ENCODE data around the gene C15orf61.

Gene C15orf61

DNA sequence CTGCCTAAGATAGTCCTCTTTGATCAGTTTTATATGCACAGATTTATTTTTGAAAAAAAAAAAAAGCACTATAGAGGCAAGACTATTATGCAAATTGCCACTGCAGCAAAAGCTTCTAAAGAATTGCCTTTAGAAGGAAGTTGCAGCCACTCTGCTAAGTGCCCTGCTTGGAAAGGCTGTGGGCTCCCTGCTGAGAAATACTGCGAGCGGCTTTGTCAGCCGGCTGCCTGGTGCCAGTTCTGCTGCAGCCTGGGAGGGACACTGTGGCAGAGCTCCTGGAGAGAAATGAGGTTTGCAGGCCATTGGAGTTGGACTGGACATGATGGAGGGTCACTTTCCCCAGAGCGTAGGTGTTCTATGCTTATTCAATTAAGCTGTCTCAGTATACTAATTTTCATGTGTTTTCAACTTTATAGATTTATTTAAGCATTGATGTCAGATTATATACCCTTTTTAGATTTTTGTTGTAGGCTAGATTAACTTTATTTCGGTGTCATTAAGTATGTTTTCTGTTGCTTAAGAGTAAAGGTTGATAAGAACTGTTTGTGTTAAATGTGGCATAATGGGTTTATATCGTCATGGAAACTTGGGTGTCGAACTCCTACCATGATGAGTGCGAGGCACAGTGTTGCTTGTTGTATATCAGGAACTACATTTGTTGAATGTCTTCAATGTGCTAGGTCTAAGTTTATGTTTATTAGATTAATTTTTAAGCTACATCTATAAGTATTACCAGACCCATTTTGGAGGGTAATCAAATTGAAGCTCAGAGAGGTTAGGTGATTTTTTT lies 28.1 kb downstream of the C15orf61 start:
- Histone ChIP-seq H3K27me3 (ENCODE audit: control insufficient read depth in 2 of 2, insufficient read depth in 2 of 2, low read length in 2 of 2) (no peaks in the 10 kb centered on the region), H3K36me3 (ENCODE audit: control insufficient read depth in 2 of 2, insufficient read depth in 2 of 2, low read length in 2 of 2) (peaks cover 7 to 11% of the 10 kb centered on the region in 2 donors), H3K9me3 (ENCODE audit: control insufficient read depth in 2 of 2, low read length in 2 of 2) (no peaks in the 10 kb centered on the region), H3K9ac (ENCODE audit: low read depth in 1 of 2, low read length in 2 of 2) (peak overlapping the region; percentile 4 to 18), H3K4me1 (ENCODE audit: control insufficient read depth in 2 of 2, insufficient read depth in 2 of 2, low read length in 2 of 2) (peaks cover 12 to 17% of the 10 kb centered on the region in 2 donors), H3K4me3 (ENCODE audit: low read length in 2 of 2) (peak overlapping the region in 1 of 2 donors; percentile 55), H3K27ac (ENCODE audit: low read depth in 2 of 2, low read length in 2 of 2) (peak overlapping the region in 1 of 2 donors; percentile 24)

DNA sequence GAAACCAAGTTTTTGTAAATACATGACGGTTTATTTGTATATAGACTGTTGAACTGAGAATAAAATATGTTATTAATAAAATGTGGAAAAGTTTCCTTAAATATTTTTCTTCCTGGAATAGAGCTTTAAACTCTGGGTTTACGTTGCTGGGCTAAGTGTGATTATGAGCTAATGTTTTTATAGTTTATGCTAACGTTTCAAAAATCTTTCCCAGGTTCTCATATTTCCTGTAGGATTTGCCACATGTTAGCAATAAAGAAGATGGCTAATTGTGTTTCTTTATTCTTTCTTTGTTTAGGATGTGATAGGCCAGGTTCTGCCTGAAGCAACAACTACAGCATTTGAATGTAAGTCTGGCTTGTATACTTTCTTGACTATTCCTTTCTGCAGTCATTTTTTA lies 28.8 kb downstream of the C15orf61 start:
- Histone ChIP-seq H3K36me3 (ENCODE audit: control insufficient read depth in 2 of 2, insufficient read depth in 2 of 2, low read length in 2 of 2) (peaks cover 7 to 11% of the 10 kb centered on the region in 2 donors), H3K27ac (ENCODE audit: low read depth in 2 of 2, low read length in 2 of 2) (no peak overlapping the region), H3K4me1 (ENCODE audit: control insufficient read depth in 2 of 2, insufficient read depth in 2 of 2, low read length in 2 of 2) (peaks cover 11 to 16% of the 10 kb centered on the region in 2 donors), H3K4me3 (ENCODE audit: low read length in 2 of 2) (no peak overlapping the region), H3K27me3 (ENCODE audit: control insufficient read depth in 2 of 2, insufficient read depth in 2 of 2, low read length in 2 of 2) (no peaks in the 10 kb centered on the region), H3K9ac (ENCODE audit: low read depth in 1 of 2, low read length in 2 of 2) (no peak overlapping the region), H3K9me3 (ENCODE audit: control insufficient read depth in 2 of 2, low read length in 2 of 2) (no peaks in the 10 kb centered on the region)

DNA sequence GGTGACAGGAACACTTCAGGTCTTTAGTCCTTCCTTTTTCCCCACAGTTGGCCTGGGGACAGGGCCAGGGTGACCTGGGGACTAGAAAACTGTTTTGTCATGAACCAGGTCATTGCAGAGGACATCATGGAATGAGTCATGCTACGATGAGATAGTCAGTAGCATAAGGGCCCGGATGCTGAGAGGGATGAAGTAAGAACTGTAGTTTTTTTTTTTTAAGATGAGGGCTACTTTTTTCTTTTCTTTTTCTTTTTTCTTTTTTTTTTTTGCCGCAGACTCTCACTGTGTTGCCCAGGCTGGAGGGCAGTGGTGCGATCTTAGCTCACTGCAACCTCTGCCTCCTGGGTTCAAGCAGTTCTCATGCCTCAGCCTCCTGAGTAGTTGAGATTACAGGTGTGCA lies 29.6 kb downstream of the C15orf61 start:
- H3K4me3 ChIP-seq (ENCODE audit: low read length in 2 of 2): no peak overlapping the region
- no peak overlapping the region for H3K27ac ChIP-seq (ENCODE audit: low read depth in 2 of 2, low read length in 2 of 2)
- H3K4me1 ChIP-seq (ENCODE audit: control insufficient read depth in 2 of 2, insufficient read depth in 2 of 2, low read length in 2 of 2): peaks cover 11 to 16% of the 10 kb centered on the region in 2 donors
- H3K9ac ChIP-seq (ENCODE audit: low read depth in 1 of 2, low read length in 2 of 2): no peak overlapping the region
- H3K36me3 ChIP-seq (ENCODE audit: control insufficient read depth in 2 of 2, insufficient read depth in 2 of 2, low read length in 2 of 2): peaks cover 9 to 11% of the 10 kb centered on the region in 2 donors
- H3K27me3 ChIP-seq (ENCODE audit: control insufficient read depth in 2 of 2, insufficient read depth in 2 of 2, low read length in 2 of 2): no peaks in the 10 kb centered on the region
- no peaks in the 10 kb centered on the region for H3K9me3 ChIP-seq (ENCODE audit: control insufficient read depth in 2 of 2, low read length in 2 of 2)

DNA sequence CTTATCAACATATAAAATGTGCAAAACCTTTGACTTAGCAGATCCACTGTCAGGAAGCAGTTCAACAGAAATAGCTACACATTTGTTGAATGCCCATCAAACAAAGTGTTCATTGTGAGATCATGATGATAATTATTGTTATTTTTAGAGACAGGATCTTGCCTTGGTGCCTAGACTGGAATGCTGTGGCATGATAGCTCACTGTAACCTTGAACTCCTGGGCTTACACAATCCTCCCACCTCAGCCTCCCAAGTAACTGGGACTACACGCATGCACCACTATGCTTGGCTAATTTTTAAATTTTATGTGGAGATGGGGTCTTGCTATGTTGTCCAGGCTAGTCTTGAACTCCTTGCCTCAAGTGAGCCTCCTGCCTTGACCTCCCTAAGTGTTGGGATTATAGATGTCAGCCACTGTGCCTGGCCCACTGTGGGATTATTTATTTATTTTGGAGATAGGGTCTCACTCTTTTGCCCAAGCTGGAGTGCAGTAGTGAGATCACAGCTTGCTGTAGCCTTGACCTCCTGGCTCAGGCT lies 30.3 kb downstream of the C15orf61 start:
- H3K27ac ChIP-seq (ENCODE audit: low read depth in 2 of 2, low read length in 2 of 2): no peak overlapping the region
- H3K4me1 ChIP-seq (ENCODE audit: control insufficient read depth in 2 of 2, insufficient read depth in 2 of 2, low read length in 2 of 2): peaks cover 11 to 16% of the 10 kb centered on the region in 2 donors
- peaks cover 6 to 9% of the 10 kb centered on the region in 2 donors for H3K36me3 ChIP-seq (ENCODE audit: control insufficient read depth in 2 of 2, insufficient read depth in 2 of 2, low read length in 2 of 2)
- H3K27me3 ChIP-seq (ENCODE audit: control insufficient read depth in 2 of 2, insufficient read depth in 2 of 2, low read length in 2 of 2): no peaks in the 10 kb centered on the region
- H3K9me3 ChIP-seq (ENCODE audit: control insufficient read depth in 2 of 2, low read length in 2 of 2): no peaks in the 10 kb centered on the region
- H3K9ac ChIP-seq (ENCODE audit: low read depth in 1 of 2, low read length in 2 of 2): no peak overlapping the region
- H3K4me3 ChIP-seq (ENCODE audit: low read length in 2 of 2): no peak overlapping the region

DNA sequence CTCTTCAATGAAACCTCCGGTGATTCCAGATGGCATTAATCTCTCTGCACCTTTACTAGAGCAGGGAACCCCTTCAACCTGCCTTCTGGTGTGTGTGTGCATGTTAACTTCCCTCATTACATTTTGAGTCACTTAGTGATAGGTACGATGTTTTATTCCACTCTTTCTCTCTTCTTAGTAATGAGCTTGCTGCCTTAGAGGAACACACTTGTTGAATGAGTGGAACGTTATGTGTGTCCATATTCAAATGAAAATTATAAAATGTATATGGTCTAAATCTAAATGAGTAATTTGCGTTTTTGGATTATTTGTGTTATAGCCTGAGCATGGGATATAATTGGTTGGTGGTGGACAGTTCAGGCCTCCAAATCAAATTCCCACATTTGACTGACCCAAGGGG lies 33.6 kb downstream of the C15orf61 start:
- Histone ChIP-seq H3K4me3 (ENCODE audit: low read length in 2 of 2) (no peak overlapping the region), H3K27me3 (ENCODE audit: control insufficient read depth in 2 of 2, insufficient read depth in 2 of 2, low read length in 2 of 2) (no peaks in the 10 kb centered on the region), H3K27ac (ENCODE audit: low read depth in 2 of 2, low read length in 2 of 2) (no peak overlapping the region), H3K4me1 (ENCODE audit: control insufficient read depth in 2 of 2, insufficient read depth in 2 of 2, low read length in 2 of 2) (peaks cover 0 to 3% of the 10 kb centered on the region in 2 donors), H3K36me3 (ENCODE audit: control insufficient read depth in 2 of 2, insufficient read depth in 2 of 2, low read length in 2 of 2) (peaks cover 9 to 14% of the 10 kb centered on the region in 2 donors), H3K9me3 (ENCODE audit: control insufficient read depth in 2 of 2, low read length in 2 of 2) (no peaks in the 10 kb centered on the region), H3K9ac (ENCODE audit: low read depth in 1 of 2, low read length in 2 of 2) (no peak overlapping the region)

DNA sequence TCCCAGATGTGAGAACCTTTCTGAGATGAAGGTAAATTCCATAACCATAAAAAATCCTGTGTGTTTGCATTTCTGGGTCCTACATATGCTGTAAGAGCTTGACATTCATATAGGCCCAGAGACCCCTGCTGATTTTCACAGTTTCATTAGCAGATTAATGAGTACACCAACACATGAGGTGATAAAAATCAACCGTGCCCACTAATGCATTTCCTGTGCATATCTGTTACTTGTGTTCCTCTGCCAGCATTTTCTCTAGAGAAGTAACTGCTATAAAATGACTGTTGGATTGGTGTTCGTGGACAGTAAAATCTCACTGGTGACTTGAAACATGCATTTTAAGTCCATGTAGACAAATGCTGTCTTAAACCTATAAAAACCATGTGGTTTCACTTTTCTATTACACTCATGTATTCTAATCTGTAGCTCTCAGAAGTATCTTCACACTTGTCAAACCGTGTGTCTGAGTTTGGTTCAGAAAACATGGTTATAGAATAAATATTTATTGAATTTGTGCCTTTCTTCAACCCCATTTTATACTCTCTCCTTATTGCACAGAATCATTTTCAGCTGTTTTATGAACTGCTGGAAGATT lies 36.1 kb downstream of the C15orf61 start:
- no peaks in the 10 kb centered on the region for H3K9me3 ChIP-seq (ENCODE audit: control insufficient read depth in 2 of 2, low read length in 2 of 2)
- no peak overlapping the region for H3K27ac ChIP-seq (ENCODE audit: low read depth in 2 of 2, low read length in 2 of 2)
- H3K27me3 ChIP-seq (ENCODE audit: control insufficient read depth in 2 of 2, insufficient read depth in 2 of 2, low read length in 2 of 2): no peaks in the 10 kb centered on the region
- no peaks in the 10 kb centered on the region for H3K4me1 ChIP-seq (ENCODE audit: control insufficient read depth in 2 of 2, insufficient read depth in 2 of 2, low read length in 2 of 2)
- H3K4me3 ChIP-seq (ENCODE audit: low read length in 2 of 2): no peak overlapping the region
- peaks cover 6 to 8% of the 10 kb centered on the region in 2 donors for H3K36me3 ChIP-seq (ENCODE audit: control insufficient read depth in 2 of 2, insufficient read depth in 2 of 2, low read length in 2 of 2)
- no peak overlapping the region for H3K9ac ChIP-seq (ENCODE audit: low read depth in 1 of 2, low read length in 2 of 2)

DNA sequence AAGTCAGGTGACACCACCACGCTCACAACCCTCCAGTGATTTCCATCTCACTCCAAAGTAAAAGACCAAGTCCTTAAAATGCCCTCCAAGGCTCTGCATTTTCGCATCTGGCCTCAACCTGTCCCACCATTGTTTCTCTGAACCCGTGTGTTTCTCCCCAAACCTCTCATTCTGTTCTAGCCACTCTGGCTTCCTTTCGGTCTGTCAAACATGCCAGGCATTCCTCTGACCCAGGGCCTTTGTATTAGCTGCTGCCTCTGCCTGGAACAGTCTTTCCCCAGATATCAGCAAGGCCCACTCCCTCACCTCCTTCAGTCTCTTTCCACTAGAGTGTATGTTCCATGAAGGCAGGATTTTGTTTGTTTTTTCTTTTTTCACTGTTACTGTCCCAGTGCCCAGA lies 37.6 kb downstream of the C15orf61 start:
- H3K27me3 ChIP-seq (ENCODE audit: control insufficient read depth in 2 of 2, insufficient read depth in 2 of 2, low read length in 2 of 2): no peaks in the 10 kb centered on the region
- H3K4me3 ChIP-seq (ENCODE audit: low read length in 2 of 2): no peak overlapping the region
- peaks cover 8 to 10% of the 10 kb centered on the region in 2 donors for H3K36me3 ChIP-seq (ENCODE audit: control insufficient read depth in 2 of 2, insufficient read depth in 2 of 2, low read length in 2 of 2)
- H3K9me3 ChIP-seq (ENCODE audit: control insufficient read depth in 2 of 2, low read length in 2 of 2): no peaks in the 10 kb centered on the region
- H3K27ac ChIP-seq (ENCODE audit: low read depth in 2 of 2, low read length in 2 of 2): no peak overlapping the region
- no peak overlapping the region for H3K9ac ChIP-seq (ENCODE audit: low read depth in 1 of 2, low read length in 2 of 2)
- H3K4me1 ChIP-seq (ENCODE audit: control insufficient read depth in 2 of 2, insufficient read depth in 2 of 2, low read length in 2 of 2): no peaks in the 10 kb centered on the region

DNA sequence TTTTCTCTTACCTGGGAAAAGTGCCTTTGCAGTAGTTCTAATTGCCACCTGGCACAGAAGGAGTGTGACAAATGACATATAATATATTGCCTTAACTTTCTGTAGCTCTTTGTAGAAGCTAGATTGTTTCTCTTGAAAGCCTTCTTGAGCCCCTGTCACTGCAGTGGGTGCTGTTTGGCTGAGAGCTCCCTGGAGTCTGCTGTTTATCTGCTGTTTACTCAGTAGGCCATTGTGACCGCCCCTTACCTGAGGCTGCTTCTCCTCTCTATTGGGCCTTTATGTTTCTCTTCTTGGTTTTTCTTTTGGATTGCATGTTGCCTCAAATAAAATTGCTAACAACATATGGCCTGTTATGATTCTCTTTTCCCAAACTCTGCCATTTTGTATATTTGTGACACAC lies 38.2 kb downstream of the C15orf61 start:
- Histone ChIP-seq H3K36me3 (ENCODE audit: control insufficient read depth in 2 of 2, insufficient read depth in 2 of 2, low read length in 2 of 2) (peaks cover 8 to 10% of the 10 kb centered on the region in 2 donors), H3K4me3 (ENCODE audit: low read length in 2 of 2) (no peak overlapping the region), H3K9me3 (ENCODE audit: control insufficient read depth in 2 of 2, low read length in 2 of 2) (no peaks in the 10 kb centered on the region), H3K27me3 (ENCODE audit: control insufficient read depth in 2 of 2, insufficient read depth in 2 of 2, low read length in 2 of 2) (no peaks in the 10 kb centered on the region), H3K9ac (ENCODE audit: low read depth in 1 of 2, low read length in 2 of 2) (no peak overlapping the region), H3K27ac (ENCODE audit: low read depth in 2 of 2, low read length in 2 of 2) (no peak overlapping the region), H3K4me1 (ENCODE audit: control insufficient read depth in 2 of 2, insufficient read depth in 2 of 2, low read length in 2 of 2) (no peaks in the 10 kb centered on the region)

DNA sequence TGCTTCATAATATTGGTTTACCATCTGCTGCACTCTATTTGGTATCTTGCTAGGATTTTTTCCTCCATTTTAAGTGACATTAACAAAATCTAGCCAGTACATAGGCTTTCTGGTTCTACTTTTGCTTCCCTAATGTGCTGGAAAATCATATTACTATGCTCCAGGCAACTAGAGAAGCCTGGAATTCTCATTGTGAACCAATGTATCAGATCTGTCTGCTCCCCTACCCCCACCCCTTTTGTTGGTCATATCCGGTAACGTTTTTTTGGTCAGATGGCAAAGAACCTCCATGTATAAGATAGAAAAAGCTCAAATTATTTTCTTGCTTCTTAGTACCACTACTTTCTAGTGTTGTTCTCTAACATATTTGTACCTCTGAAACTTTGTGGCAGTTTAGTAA lies 38.6 kb downstream of the C15orf61 start:
- Histone ChIP-seq H3K4me1 (ENCODE audit: control insufficient read depth in 2 of 2, insufficient read depth in 2 of 2, low read length in 2 of 2) (no peaks in the 10 kb centered on the region), H3K27ac (ENCODE audit: low read depth in 2 of 2, low read length in 2 of 2) (no peak overlapping the region), H3K9ac (ENCODE audit: low read depth in 1 of 2, low read length in 2 of 2) (no peak overlapping the region), H3K36me3 (ENCODE audit: control insufficient read depth in 2 of 2, insufficient read depth in 2 of 2, low read length in 2 of 2) (peaks cover 8 to 10% of the 10 kb centered on the region in 2 donors), H3K4me3 (ENCODE audit: low read length in 2 of 2) (no peak overlapping the region), H3K27me3 (ENCODE audit: control insufficient read depth in 2 of 2, insufficient read depth in 2 of 2, low read length in 2 of 2) (no peaks in the 10 kb centered on the region), H3K9me3 (ENCODE audit: control insufficient read depth in 2 of 2, low read length in 2 of 2) (no peaks in the 10 kb centered on the region)

DNA sequence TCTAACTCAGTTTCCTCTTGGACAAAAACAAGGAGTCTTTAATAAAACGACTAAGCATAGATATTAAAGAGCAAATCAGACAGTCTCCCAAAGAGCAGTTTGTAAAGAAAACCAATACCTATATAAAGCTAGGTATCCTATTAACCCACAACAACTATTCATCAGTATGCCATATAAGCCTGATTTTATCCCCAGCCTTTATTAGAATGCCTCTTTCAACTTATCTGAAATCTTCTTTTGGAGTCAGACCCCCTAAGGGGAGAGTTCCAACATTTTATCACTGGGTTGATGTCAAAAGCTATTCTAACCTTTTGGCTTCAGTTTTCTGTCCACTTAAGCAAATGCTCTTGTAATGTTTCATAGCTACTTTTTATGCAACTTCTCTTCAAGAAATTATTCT lies 39.4 kb downstream of the C15orf61 start:
- no peaks in the 10 kb centered on the region for H3K9me3 ChIP-seq (ENCODE audit: control insufficient read depth in 2 of 2, low read length in 2 of 2)
- no peaks in the 10 kb centered on the region for H3K27me3 ChIP-seq (ENCODE audit: control insufficient read depth in 2 of 2, insufficient read depth in 2 of 2, low read length in 2 of 2)
- H3K4me3 ChIP-seq (ENCODE audit: low read length in 2 of 2): no peak overlapping the region
- H3K4me1 ChIP-seq (ENCODE audit: control insufficient read depth in 2 of 2, insufficient read depth in 2 of 2, low read length in 2 of 2): no peaks in the 10 kb centered on the region
- peaks cover 6 to 8% of the 10 kb centered on the region in 2 donors for H3K36me3 ChIP-seq (ENCODE audit: control insufficient read depth in 2 of 2, insufficient read depth in 2 of 2, low read length in 2 of 2)
- no peak overlapping the region for H3K9ac ChIP-seq (ENCODE audit: low read depth in 1 of 2, low read length in 2 of 2)
- H3K27ac ChIP-seq (ENCODE audit: low read depth in 2 of 2, low read length in 2 of 2): no peak overlapping the region

Data from mucosa of rectum (tissue), 2 donors.